SU-DHL-6 (cell line): ENCODE measurements around the gene MTX3.

Experiments
- EZH2phosphoT487 ChIP-seq: fragments of 200-600 bp; sonication (generic), shearing (Covaris generic); conservative IDR thresholded peaks from 2 replicates; pipeline ENCODE4 v1.6.1; 2018; ENCODE audit warnings: mild to moderate bottlenecking, antibody characterized with exemption, low read length, moderate library complexity, mixed read lengths
- TF ChIP-seq, protein P1 (sequence below): fragments of 200-600 bp; sonication (generic); IDR thresholded peaks from one replicate; pipeline ENCODE4 v1.5.1; 2017; ENCODE audit warnings: antibody characterized with exemption, mild to moderate bottlenecking, low read length, moderate library complexity; ENCODE audit not compliant: insufficient read depth, poor library complexity, severe bottlenecking

DNA sequence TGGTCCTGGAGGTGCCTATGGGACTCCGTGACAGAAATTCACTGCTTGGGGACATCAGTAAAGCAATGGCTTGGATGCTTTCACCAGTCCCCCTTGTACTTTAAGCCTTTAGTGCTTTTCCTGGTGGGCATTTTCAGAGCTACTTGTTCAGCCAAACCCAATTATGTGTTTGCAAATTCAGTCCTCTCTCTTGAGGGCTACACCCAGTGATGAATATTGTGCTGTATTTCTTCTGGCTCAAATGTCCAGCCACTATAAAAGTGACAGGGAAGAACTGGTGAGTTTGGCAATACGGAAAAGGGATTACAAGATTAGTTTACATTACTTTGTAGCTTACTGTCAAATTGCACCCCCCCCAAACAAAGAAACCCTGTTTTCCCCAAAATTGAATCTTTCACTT, 48.6 kb upstream of the MTX3 start:
- TF ChIP-seq, protein P1, sequence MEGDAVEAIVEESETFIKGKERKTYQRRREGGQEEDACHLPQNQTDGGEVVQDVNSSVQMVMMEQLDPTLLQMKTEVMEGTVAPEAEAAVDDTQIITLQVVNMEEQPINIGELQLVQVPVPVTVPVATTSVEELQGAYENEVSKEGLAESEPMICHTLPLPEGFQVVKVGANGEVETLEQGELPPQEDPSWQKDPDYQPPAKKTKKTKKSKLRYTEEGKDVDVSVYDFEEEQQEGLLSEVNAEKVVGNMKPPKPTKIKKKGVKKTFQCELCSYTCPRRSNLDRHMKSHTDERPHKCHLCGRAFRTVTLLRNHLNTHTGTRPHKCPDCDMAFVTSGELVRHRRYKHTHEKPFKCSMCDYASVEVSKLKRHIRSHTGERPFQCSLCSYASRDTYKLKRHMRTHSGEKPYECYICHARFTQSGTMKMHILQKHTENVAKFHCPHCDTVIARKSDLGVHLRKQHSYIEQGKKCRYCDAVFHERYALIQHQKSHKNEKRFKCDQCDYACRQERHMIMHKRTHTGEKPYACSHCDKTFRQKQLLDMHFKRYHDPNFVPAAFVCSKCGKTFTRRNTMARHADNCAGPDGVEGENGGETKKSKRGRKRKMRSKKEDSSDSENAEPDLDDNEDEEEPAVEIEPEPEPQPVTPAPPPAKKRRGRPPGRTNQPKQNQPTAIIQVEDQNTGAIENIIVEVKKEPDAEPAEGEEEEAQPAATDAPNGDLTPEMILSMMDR: no peak
- no peak for TF ChIP-seq EZH2phosphoT487
